Adipocyte (in vitro differentiated cells): ENCODE results near the gene DNAJC30.

Experiments
- DNase-seq: peaks from one replicate; pipeline ENCODE4 v3.0.0-alpha.2; 2015; ENCODE audit warnings: low read depth
- H3K27me3 ChIP-seq: replicated peaks from 2 replicates; pipeline ENCODE4 v1.7.0; 2013; ENCODE audit warnings: mild to moderate bottlenecking, low read length, moderate library complexity; ENCODE audit not compliant: control insufficient read depth, insufficient read depth
- H3K36me3 ChIP-seq: 2 replicates; pipeline ENCODE4 v1.7.0; 2013; ENCODE audit warnings: low read length, mild to moderate bottlenecking, moderate library complexity; ENCODE audit not compliant: control insufficient read depth, insufficient read depth, severe bottlenecking
- H3K4me1 ChIP-seq: 2 replicates; pipeline ENCODE4 v1.7.0; 2013; ENCODE audit warnings: mild to moderate bottlenecking, low read length, moderate library complexity; ENCODE audit not compliant: control insufficient read depth, insufficient read depth
- H3K4me3 ChIP-seq: 2 replicates; pipeline ENCODE4 v1.7.0; 2013; ENCODE audit warnings: mild to moderate bottlenecking, low read length, moderate library complexity
- H3K9ac ChIP-seq: 2 replicates; pipeline ENCODE4 v1.7.0; 2013; ENCODE audit warnings: mild to moderate bottlenecking, low read length, moderate library complexity
- H3K9me3 ChIP-seq: 2 replicates; pipeline ENCODE4 v1.7.0; 2013; ENCODE audit warnings: mild to moderate bottlenecking, low read length, moderate library complexity; ENCODE audit not compliant: control insufficient read depth

DNAJC30 gene

GRCh38 chr7:73645643-73646174 is 37.5 kb downstream of the DNAJC30 start:
- Histone ChIP-seq H3K27me3 (peaks cover 65% of the 10 kb centered on the region), H3K9me3 (no peaks in the 10 kb centered on the region), H3K4me3 (no peak overlapping the region), H3K4me1 (peaks cover 7% of the 10 kb centered on the region), H3K36me3 (no peaks in the 10 kb centered on the region), H3K9ac (no peak overlapping the region)
- no peak for DNase-seq

DNA sequence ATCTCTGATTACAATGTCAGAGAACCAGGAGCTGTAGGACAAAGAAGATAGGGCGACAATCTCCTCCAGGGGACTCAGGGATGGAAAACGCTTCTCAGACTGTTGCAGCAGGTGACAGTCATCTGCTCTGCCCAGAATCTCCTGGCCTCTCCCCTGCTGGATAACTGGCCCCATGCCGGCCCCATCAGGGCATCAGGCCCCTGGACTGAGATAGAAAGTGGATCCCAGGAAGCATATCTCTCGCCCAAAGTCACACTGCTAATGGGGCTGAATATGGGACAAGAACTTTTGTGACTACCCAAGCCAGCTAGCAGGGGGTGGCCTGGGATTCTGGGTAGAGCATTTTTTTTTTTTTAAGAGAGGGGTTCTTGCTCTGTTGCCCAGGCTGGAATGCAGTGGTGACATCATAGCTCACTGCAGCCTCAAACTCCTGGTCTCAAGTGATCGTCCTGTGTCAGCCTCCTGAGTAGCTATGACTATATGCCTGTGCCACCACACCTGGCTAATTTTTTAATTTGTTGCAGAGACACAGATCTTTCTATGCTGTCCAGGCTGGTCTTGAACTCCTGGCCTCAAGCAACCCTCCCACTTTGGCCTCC is 38.5 kb downstream of the DNAJC30 start:
- no peaks in the 10 kb centered on the region for H3K36me3 ChIP-seq
- peaks cover 60% of the 10 kb centered on the region for H3K27me3 ChIP-seq

DNA sequence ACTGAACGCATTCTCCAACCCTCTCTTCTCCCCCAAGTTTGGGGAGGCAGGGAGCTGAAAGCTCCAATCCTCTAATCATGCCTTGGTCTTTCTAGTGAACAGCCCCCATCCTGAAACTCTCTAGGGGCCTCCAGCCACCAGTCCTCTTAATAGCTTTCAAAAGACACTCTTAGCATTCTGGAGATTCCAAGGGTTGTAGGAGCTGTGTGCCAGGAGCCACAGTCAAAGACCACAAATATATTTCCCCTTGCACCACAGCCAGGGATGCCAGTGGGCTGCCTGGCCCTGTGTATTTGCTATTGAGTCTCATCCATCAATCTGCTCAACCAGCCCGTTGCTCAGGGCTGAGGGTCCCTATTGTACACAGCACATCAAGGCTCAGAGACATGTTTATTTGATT is 40.4 kb downstream of the DNAJC30 start:
- DNase-seq = no peak
- H3K4me3 ChIP-seq = no peak overlapping the region
- peaks cover 44% of the 10 kb centered on the region for H3K27me3 ChIP-seq
- H3K4me1 ChIP-seq = peaks cover 3% of the 10 kb centered on the region
- no peaks in the 10 kb centered on the region for H3K36me3 ChIP-seq
- no peaks in the 10 kb centered on the region for H3K9me3 ChIP-seq
- H3K9ac ChIP-seq = no peak overlapping the region

More for the DNA sequence above, 38.5 kb downstream of the DNAJC30 start:
- no peaks in the 10 kb centered on the region for H3K9me3 ChIP-seq
- no peak for DNase-seq
- no peak overlapping the region for H3K9ac ChIP-seq
- H3K4me1 ChIP-seq = peaks cover 7% of the 10 kb centered on the region
- H3K4me3 ChIP-seq = no peak overlapping the region

GRCh38 chr7:73638911-73639310 is 44.3 kb downstream of the DNAJC30 start:
- Histone ChIP-seq H3K36me3 (no peaks in the 10 kb centered on the region), H3K4me3 (no peak overlapping the region), H3K9me3 (no peaks in the 10 kb centered on the region), H3K9ac (no peak overlapping the region), H3K4me1 (peaks cover 9% of the 10 kb centered on the region), H3K27me3 (peaks cover 14% of the 10 kb centered on the region)
- no peak for DNase-seq

- Histone ChIP-seq H3K9ac (no peak overlapping the region), H3K27me3 (peaks cover 16% of the 10 kb centered on the region), H3K4me3 (no peak overlapping the region), H3K4me1 (peaks cover 9% of the 10 kb centered on the region), H3K36me3 (no peaks in the 10 kb centered on the region), H3K9me3 (no peaks in the 10 kb centered on the region)
- DNase-seq = no peak
These were observed 47.6 kb downstream of the DNAJC30 start for GRCh38 chr7:73635428-73636200.

GRCh38 chr7:73633844-73634243 is 49.4 kb downstream of the DNAJC30 start:
- Histone ChIP-seq H3K36me3 (no peaks in the 10 kb centered on the region), H3K9ac (no peak overlapping the region), H3K9me3 (no peaks in the 10 kb centered on the region), H3K4me3 (no peak overlapping the region), H3K27me3 (peaks cover 16% of the 10 kb centered on the region), H3K4me1 (peaks cover 9% of the 10 kb centered on the region)
- no peak for DNase-seq

GRCh38 chr7:73633323-73633722 is 49.9 kb downstream of the DNAJC30 start:
- Histone ChIP-seq H3K4me1 (peaks cover 9% of the 10 kb centered on the region), H3K27me3 (peaks cover 16% of the 10 kb centered on the region), H3K9ac (no peak overlapping the region), H3K9me3 (no peaks in the 10 kb centered on the region), H3K36me3 (no peaks in the 10 kb centered on the region), H3K4me3 (no peak overlapping the region)
- DNase-seq = no peak

DNA sequence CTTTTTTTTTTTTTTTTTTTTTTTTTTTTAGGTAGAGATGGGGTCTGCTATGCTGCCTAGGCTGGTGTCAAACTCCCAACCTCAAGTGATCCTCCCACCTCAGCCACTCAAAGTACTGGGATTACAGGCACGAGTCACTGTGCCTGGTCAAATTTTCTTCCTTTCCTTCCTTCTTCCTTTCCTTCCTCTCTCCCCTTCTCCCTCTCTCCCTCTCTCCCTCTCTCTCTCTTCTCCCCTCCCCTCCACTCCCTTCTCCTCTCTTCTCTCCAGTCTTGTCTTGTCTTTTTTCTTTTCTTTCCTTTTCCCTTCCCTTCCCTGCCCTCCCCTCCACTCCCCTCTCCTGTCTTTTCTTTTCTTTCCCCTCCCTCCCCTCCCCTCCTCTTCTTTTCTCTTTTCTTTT is 51.7 kb downstream of the DNAJC30 start:
- Histone ChIP-seq H3K4me3 (no peak overlapping the region), H3K36me3 (no peaks in the 10 kb centered on the region), H3K9ac (no peak overlapping the region), H3K4me1 (peaks cover 12% of the 10 kb centered on the region), H3K27me3 (peaks cover 18% of the 10 kb centered on the region), H3K9me3 (no peaks in the 10 kb centered on the region)
- DNase-seq = no peak
